ENCODE data around the gene GNAZ.

GNAZ gene

GRCh38 chr22:23103199-23103954, 33.1 kb downstream of the GNAZ start:
- no peak overlapping the region for H3K4me3 ChIP-seq (ENCODE audit: low read depth, low read length)
- in situ Hi-C loops (cut with HindIII; ENCODE audit: low sequenced_read_pairs): no loop called here
- TF ChIP-seq CTCF (IDR thresholded peaks at IDR 0.05; ENCODE audit: low read depth, low read length): no peak
- no peak for DNase-seq (ENCODE audit: low read depth, low spot score)

- in situ Hi-C loops (cut with HindIII; ENCODE audit: low sequenced_read_pairs): no loop called here
- no peak for DNase-seq (ENCODE audit: low read depth, low spot score)
These were observed 34.1 kb downstream of the GNAZ start for GRCh38 chr22:23104187-23104971.

GRCh38 chr22:23105304-23105703, 35.0 kb downstream of the GNAZ start:
- TF ChIP-seq CTCF (IDR thresholded peaks at IDR 0.05; ENCODE audit: low read depth, low read length): no peak
- H3K4me3 ChIP-seq (ENCODE audit: low read depth, low read length): no peak overlapping the region
- DNase-seq (ENCODE audit: low read depth, low spot score): no peak
- in situ Hi-C loops (cut with HindIII; ENCODE audit: low sequenced_read_pairs): no loop called here

More at GRCh38 chr22:23104187-23104971, 34.1 kb downstream of the GNAZ start:
- TF ChIP-seq CTCF (IDR thresholded peaks at IDR 0.05; ENCODE audit: low read depth, low read length): no peak
- no peak overlapping the region for H3K4me3 ChIP-seq (ENCODE audit: low read depth, low read length)

GRCh38 chr22:23105919-23106318, 35.6 kb downstream of the GNAZ start:
- in situ Hi-C loops (cut with HindIII; ENCODE audit: low sequenced_read_pairs): no loop called here
- no peak overlapping the region for H3K4me3 ChIP-seq (ENCODE audit: low read depth, low read length)
- DNase-seq (ENCODE audit: low read depth, low spot score): no peak
- no peak for TF ChIP-seq CTCF (IDR thresholded peaks at IDR 0.05; ENCODE audit: low read depth, low read length)

- H3K4me3 ChIP-seq (ENCODE audit: low read depth, low read length): no peak overlapping the region
- TF ChIP-seq CTCF (IDR thresholded peaks at IDR 0.05; ENCODE audit: low read depth, low read length): no peak
- in situ Hi-C loops (cut with HindIII; ENCODE audit: low sequenced_read_pairs): no loop called here
- no peak for DNase-seq (ENCODE audit: low read depth, low spot score)
These were observed 36.0 kb downstream of the GNAZ start for GRCh38 chr22:23106344-23106743.

GRCh38 chr22:23106906-23107367, 36.6 kb downstream of the GNAZ start:
- no peak overlapping the region for H3K4me3 ChIP-seq (ENCODE audit: low read depth, low read length)
- no peak for DNase-seq (ENCODE audit: low read depth, low spot score)
- no peak for TF ChIP-seq CTCF (IDR thresholded peaks at IDR 0.05; ENCODE audit: low read depth, low read length)
- in situ Hi-C loops (cut with HindIII; ENCODE audit: low sequenced_read_pairs): no loop called here
